Body of pancreas (tissue), 4 donors: ENCODE results near the gene CDK5RAP2.

Source experiments
- POLR2A ChIP-seq, 3 donors: fragments of 450-650 bp; IDR thresholded peaks; one replicate each; pipeline ENCODE4 v1.6.1; 2016; ENCODE audit warnings: antibody characterized with exemption in 3 of 3, mild to moderate bottlenecking in 2 of 3
- TF ChIP-seq, protein P1 (sequence below), 7 experiments: fragments of 450-650 bp in 4 of 7; fragments of 200-600 bp in 3 of 7; sonication (generic) in 3 of 7; IDR thresholded peaks; one replicate each; pipeline ENCODE4 v1.5.1; 2016 to 2019; ENCODE audit warnings: antibody characterized with exemption in 7 of 7

DNA sequence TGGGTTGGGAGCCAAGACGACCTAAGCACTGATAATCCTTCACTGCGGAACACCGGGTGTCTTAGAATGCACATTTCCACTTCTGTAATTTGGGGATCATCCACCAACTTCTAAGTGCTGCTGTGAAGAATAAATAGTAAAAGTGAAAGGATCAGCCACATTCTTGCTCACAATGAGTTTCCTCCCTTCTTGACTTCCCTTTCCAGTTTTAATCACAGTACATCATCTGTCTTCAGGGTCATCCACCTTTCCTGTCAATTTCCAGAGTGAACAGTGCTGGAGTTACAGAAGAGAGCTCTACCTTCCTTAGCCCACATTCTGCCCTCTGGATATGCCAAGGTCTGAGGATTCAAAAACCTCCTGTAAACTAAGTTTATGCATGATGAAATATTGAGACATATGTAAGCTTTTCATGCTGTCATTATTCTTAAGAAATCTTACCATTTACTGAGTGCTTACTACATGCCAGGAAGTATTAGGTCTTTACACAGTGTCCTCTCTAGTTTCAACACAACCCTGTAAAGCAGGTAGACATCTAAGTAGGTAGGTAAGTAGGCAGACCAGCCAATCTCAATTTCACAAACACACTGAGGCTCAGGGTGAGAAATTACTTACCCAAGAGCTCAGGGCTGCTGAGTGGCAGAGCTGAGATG is 105.2 kb downstream of the CDK5RAP2 start:
- TF ChIP-seq POLR2A (IDR thresholded peaks at IDR 0.05): no peak
- TF ChIP-seq, protein P1, sequence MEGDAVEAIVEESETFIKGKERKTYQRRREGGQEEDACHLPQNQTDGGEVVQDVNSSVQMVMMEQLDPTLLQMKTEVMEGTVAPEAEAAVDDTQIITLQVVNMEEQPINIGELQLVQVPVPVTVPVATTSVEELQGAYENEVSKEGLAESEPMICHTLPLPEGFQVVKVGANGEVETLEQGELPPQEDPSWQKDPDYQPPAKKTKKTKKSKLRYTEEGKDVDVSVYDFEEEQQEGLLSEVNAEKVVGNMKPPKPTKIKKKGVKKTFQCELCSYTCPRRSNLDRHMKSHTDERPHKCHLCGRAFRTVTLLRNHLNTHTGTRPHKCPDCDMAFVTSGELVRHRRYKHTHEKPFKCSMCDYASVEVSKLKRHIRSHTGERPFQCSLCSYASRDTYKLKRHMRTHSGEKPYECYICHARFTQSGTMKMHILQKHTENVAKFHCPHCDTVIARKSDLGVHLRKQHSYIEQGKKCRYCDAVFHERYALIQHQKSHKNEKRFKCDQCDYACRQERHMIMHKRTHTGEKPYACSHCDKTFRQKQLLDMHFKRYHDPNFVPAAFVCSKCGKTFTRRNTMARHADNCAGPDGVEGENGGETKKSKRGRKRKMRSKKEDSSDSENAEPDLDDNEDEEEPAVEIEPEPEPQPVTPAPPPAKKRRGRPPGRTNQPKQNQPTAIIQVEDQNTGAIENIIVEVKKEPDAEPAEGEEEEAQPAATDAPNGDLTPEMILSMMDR (IDR thresholded peaks at IDR 0.05): no peak
